Inferior parietal cortex (tissue), 1 donor: ENCODE measurements around the gene KIF5A.

Experiments
- DNase-seq: peaks from one replicate; pipeline ENCODE4 v3.0.0-alpha.2; 2016; ENCODE audit errors: extremely low spot score

The KIF5A gene

DNA sequence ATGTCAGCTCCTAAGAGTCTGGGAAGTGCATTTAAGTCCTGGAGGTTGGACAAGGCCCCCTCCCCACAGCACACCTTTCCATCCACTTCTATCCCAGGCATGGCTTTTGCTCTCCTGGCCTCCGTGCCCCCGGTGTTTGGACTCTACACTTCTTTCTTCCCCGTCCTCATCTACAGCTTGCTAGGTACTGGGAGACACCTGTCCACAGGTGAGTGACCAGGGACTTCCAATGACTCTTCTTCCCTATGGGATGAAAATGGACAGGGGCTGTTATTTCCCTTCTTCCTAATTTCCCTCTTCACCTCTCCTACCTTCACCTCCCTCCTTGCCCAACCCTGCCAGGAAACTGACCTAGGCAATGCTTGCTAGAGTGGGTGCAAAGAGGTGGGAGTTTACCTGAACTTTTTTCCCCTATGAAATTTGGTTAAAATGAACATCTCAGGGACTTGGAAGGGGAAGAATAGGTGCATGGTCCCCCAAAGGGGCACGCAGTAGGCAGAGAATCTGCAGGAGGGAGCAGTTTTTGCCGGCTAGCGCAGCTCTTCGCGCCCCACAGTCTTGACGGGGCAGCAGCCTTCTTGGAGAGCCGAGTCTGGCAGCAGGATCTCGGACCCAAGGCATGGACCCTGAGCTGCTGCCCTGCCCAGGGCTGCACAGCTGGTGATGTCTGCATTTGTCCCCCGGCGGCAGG lies 70.5 kb downstream of the KIF5A start:
- DNase-seq = no peak

DNA sequence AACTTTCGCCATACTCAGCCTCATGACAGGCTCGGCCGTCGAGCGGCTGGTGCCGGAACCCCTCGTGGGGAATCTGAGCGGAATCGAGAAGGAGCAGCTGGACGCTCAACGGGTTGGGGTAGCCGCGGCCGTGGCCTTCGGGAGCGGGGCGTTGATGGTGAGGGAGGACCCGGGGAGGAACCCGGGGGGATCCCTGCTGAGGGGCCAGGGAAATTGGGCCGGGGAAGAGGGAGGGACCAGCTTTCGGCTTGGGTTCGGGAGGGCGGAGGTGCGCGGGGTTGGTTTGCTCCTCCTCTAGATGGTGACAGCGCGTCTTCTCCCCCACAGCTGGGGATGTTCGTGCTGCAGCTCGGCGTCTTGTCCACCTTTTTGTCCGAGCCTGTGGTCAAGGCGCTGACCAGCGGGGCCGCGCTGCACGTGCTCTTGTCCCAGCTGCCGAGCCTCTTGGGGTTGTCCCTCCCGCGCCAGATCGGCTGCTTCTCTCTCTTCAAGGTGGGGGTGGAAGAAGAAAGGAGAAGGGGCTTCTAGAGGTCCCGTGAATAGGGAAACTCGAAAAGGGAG lies 71.2 kb downstream of the KIF5A start:
- DNase-seq = no peak

DNA sequence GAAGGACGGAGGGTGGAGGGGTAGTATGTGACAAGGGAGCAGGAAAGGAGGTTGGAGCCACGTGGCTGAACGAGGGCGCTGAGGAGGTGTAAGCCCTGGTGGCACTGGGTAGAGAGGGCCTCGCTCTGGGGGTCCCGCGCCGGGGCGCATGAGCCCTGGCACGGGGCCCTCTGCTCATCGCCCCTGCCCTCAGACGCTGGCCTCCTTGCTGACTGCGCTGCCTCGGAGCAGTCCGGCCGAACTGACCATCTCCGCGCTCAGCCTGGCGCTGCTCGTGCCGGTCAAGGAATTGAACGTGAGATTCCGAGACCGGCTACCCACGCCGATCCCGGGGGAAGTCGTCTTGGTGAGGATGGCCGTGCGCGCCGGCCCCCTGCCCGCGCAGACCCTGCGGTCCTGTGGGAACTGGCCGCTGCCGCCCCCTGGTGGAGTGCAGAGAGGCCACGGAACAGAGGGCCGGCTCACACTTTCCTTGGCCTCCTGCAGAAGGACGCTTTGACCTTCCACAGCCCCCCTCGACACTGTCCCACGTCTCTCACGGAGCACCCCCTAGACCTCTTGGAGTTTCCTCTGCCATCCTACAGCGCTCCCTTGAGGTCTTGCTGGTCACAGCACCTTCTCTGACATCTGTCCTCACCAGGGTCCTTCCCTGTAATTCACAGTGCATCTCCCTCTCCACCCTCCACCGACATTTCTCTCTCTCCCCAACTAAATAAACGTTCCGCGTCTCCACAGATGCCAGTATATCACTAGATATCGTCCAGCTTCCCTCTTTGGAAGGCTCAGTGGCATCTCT lies 71.9 kb downstream of the KIF5A start:
- no peak for DNase-seq

DNA sequence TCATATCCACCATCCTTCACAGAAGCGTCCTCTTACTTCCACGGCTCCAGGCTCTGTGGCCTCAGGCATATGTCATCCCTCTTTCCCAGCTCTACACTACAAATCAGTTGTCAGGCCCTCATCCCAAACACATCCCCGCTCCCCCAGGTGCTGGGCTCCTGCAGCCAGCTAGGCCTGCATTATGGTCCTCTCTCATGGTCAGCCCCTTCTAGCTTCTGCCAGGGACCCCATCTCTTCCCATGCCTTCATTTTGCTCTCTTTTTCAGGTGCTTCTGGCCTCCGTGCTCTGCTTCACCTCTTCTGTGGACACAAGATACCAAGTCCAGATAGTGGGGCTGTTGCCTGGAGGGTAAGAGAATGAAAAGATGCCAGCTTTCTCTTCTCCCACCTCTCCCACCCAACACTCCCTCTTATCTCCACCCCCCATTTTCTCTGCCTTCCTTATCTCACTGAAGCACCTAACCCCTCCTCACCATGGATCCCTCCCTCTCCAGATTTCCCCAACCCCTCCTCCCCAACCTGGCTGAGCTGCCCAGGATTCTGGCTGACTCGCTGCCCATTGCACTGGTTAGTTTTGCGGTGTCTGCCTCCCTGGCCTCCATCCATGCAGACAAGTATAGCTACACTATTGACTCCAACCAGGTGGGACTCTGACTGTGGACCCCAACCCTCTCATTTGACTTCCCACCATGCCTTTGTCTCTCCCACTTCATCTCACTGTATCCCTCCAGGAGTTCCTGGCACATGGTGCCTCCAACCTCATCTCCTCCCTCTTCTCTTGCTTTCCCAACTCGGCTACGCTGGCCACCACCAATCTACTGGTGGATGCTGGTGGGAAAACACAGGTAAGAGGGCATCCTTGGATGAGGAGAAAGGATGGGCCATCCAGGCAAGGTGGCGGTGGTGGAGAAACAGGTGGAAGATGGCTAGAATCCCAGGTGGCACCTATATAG lies 72.7 kb downstream of the KIF5A start:
- DNase-seq = no peak

DNA sequence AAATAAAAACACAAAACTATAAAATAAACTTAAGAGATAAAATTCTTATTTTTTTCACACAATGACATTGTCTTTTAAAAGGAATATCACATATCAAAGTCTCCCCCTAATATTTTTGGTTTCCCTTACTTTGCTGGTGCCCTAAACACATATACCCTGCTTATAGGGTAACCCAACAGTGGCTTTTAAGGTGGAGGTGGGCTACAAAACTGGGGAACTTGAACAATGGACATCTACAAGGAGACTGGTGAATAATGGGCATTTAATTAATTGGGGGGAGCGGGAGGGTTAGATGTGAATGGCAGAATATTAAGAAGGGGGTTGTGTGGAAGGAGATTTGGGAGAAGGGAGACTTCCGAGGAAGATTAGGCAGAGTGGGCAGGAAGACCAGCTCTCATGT lies 73.5 kb downstream of the KIF5A start:
- DNase-seq = no peak

DNA sequence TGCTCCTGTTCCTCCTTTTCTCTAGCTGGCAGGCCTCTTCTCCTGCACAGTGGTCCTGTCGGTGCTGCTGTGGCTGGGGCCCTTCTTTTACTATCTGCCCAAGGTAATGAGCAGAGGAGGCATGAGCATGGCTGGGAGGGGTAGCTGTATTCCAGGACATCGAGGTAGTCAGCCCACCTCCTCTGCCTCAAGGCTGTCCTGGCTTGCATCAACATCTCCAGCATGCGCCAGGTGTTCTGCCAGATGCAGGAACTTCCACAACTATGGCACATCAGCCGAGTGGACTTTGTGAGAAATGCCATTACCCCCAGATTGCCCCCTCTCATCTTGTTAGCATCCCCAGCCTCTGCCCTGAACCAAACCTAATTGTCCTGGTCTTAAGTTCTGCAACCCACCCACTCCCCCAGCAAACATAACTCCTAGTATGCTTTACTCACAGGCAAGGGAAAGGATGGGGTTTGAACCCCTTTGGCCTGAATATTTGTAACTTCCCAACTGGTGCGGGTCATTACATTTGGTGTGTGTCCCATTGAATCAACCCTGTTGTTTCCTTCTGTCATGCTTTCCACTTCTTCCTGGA lies 74.1 kb downstream of the KIF5A start:
- no peak for DNase-seq

DNA sequence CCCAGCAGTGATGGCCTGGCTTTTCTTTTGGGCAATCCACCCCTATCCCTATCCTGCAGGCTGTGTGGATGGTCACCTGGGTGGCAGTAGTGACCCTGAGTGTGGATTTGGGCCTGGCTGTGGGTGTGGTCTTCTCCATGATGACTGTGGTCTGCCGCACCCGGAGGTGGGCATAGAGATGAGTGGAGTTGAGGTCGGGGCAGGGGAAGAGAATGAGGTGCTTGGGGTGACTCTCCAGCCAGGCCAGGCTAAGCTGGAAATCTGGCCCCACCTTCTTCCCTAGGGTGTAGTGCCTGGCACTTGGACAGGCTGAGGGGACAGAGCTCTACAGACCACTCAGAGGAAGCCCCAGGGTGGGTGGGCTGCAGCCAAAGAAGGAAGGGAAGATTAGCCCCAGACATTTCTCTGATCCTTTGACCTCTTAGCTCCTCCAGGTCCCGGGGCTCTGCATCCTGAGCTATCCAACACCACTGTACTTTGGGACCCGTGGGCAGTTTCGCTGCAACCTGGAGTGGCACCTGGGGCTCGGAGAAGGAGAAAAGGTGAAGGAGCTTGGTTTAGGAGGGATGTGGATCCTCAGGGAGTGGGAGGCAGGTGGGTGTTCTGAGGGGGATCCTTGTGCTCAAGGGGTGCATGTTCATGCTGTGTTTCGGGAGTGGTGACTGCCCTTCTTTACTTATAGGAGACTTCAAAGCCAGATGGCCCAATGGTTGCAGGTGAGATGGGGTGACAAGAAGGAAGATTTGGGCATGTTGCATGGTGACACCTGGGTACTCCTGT lies 74.8 kb downstream of the KIF5A start:
- no peak for DNase-seq

DNA sequence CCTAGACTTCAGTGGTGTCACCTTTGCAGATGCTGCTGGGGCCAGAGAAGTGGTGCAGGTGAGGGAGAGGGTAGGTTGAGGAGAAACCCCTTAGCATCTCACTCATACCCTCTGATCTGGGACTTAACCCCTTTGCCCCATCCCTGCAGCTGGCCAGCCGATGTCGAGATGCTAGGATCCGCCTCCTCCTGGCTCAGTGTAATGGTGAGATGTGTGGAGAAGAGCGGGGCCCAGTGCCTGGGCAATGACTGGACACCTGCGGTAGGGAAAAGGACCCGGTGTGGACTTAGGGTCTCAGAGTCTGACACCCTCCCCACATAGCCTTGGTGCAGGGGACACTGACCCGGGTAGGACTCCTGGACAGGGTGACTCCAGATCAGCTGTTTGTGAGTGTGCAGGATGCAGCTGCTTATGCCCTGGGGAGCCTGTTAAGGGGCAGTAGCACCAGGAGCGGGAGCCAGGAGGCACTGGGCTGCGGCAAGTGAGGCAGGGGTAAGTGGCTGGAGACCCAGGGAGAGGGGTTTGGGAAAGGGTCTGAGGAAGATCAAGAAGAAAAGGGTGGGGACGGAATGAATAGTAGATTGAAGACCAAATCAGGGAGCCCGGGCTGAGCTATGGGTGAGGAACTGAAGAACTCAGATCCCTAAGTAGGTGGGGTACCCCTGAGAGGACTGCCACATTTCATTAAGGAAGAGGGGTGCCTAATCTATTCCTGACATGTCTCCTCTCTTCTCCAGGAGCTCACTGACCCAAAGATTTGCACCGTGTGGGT lies 75.6 kb downstream of the KIF5A start:
- no peak for DNase-seq

DNA sequence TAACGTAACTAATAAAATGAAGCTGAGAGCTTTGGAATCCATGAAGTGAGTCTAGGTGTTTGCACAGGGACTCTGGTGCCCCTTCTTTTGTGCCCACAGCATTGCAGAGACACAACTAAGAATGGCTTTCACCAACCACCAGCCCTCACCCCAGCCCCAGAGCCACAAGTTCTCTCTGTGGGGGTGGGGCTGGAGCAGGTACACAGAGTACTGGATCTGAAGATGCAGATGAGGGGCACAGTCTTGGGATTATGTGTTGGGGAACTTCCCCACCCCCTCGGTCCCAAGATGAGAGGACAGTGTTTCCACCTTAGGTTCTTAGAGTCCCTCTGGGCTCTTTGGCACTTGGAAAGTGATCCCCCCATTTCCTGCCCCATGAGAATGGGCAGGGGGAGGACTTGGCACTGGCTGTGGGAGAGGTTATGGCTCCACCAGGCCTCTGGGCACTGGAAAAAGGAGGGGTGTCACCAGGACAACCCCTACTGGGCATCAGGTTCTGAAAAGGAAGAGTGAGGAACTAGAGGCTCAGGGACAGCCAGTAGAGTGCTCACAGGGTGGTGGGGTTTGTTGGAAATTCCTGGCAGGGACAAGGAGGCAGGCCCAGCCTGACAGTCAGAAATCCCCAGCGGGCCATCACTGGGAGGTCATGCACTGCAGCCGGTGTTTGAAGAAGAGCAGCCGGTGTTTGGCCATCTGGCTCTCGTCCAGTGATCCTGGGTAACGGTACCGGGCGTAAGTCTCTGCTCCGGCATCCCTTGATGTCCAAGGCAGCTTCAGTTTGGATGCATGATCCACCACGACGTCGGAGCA lies 76.5 kb downstream of the KIF5A start:
- DNase-seq = no peak

DNA sequence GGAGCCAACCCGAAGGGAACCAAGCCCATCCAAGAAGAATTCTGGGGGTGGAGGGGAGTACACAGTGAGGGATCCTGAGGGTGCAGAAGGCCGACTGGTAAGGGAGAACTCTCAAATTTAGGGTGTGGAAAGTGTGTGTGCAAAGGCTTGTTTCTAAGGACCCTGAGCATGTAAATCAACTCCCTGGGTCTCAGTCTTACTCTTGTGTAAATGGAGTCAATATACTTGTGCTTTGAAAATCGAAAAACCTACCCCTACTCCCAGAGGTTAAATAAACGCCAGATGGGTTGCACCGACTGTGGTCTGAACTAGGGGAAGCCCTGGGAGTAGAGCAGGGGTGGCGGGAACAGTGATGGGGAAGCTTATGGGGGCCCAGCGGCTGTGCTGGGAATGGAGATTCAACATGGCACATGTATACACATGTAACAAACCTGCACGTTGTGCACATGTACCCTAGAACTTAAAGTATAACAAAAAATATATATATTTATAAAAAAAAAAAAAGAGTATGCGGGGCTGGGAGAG lies 77.1 kb downstream of the KIF5A start:
- DNase-seq = no peak

DNA sequence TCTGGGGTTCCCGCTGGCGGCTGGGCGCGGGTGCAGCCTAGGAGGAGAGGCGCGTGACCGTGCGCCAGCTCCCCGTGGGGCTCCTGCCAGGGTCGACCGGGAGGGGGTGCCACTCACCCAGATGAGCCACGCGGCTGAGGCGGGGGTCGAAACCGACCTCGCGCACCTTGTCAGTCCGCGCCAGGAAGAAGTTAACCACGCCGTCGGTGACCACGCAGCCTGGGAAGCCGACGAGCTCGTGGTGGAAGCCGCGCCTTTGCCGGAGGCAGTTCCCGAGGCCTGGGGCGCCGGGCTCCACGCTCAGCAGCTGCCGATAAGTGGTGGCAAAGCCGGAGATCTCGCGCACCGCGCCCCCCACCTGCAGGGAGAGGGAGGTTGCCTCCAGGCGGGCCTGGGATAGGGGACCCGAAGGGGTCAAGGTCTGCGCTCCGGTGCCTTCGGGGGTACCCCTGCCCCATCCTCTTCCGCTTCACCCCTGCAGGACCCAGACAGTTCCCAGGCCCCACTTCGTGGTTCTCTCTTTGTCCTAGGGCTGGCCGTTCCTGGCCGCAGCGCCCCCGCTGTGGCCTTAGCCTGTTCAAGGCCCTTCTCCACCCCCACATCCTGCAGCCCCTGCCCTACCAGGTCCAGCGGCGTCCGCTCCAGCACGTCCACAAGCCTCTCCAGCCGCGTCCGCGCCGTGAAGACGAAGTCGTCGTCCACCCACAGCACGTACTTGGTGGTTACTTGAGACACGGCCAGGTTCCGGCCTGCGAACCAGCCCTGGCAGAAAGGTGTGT lies 77.8 kb downstream of the KIF5A start:
- DNase-seq = no peak

DNA sequence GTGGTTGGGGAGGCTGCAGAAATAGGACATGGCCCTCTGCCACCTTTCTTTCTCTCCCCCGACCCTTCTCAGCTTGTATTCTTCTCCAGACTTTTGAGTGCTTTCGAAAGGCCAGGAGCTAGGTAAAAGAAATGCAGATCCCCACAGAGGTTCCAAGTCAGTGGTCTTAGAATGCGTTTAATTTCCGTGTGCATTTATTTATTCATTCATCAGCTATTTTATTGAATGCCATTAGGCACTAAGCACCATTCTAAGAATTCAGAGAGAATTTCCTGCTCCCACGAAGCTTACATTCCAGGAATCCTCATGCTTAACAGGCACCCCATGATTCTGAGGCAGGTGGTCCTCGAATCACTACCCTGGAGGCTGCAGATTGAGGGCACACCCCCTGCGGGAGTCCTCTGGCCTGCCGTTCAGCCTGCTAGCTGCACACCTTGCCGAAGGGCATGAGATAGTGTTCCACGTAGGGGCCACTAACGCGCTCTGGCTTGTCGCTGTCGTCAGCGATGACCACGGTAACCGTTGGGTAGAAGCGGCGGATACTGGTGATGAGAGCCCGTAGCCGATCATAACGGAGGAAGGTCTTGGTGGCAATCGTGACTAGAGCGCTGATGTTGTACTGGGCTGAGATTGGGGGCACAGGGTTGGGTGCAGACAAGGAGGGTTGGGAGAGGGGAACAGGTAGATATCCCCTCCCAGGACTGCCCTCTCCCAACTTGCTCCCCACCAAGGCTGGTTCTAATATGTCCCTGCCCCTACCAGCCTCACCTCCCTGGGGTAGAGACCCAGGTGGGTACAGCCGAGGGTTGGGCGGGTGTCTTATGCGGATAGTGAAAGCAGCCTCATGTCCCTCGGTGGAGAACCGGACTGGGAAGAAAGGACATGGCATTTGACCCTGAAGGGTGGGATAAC lies 78.7 kb downstream of the KIF5A start:
- DNase-seq = no peak

DNA sequence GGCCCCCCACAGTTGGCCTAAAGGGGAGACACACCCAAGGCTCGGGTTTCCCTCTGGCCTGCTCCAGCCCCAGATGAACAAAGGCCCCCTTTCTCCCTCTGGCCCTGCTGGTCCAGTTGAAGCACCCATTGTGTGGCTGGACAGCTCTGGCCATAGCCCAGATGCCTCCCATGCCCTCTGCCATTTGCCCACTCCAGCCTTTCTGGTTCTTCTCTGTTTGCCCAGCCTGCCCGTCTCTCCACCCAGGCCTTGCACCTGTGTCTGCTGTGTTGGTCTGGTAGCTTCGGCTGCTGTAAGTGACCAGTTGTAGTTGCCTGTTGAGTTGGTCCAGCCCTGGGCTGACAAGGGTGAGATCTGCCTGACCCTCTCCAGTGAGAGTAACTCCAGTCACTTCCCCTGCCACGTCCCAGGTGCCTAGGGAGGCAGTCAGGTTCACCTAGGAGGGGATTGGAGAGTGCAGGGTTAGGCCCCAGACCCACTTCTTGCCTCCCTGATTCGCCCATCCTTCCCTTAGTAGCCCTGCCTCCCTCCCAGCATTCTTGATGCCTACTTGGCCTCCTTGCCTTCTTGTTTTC lies 80.1 kb downstream of the KIF5A start:
- no peak for DNase-seq

DNA sequence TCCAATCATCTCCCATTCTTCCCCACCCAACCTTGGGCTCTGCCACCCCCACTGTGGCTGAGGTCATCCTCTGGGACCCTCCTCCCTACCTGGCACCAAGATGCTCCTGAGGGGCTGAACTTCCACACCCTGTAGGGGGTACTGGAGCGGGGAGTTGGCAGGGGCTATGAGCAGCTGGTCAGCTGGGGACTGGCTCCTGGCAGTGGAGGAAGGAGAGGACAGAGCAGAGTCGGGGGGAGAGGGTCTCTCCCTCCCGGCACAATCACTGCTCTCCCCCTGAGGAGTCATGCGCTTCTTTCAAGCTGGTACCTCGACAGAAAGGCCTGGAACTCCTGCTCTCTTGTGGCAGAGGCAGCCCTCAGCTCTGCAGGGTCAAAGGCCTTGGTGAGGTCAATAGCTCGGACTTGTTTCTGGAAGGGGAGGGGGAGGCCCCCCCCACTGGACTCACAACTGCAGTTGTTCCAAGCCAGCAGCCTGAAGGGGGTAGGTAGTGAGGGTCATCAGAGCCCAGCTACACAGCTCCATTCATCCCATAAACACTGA lies 81.1 kb downstream of the KIF5A start:
- DNase-seq = no peak

DNA sequence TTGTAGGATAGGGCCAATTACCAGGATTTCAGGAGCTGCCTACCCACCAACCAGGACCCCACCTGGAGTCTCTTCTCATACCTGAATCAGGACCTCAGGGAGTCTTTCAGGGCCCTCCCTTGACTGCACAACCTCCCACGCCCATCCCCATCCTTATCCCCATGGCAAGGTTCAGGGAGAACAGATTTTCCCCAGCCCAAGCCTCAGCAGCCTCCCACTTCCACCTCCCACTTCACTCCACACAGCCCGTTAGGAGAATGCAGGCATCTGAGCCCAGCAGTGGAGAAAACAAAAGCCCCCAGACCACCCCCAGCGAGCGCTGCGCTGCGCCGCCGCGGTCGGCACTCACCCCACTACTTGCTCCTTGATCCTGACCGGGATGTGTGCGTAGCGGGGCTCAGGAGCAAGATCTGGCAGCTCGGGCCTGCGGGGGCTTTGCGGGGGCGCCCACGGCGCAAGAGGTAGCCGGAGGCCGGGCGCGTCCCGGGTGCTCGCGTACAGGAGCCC lies 81.8 kb downstream of the KIF5A start:
- no peak for DNase-seq
